Central memory CD4-positive, alpha-beta T cell (primary cell): ENCODE data around the gene TEDC1.

ENCODE experiments used
- DNase-seq: peaks from one replicate; pipeline ENCODE4 v3.0.0; 2022

The TEDC1 gene

GRCh38 chr14:105474483-105475268 lies 16.4 kb upstream of the TEDC1 start, which contains the start of gene CRIP2:
Gene CRIP2 (plus strand): TSS chr14:105474821. CDS start chr14:105474863, 42 bp downstream.
- DNase-seq = peak; percentile 67

GRCh38 chr14:105475269-105476096 lies 15.6 kb upstream of the TEDC1 start:
- DNase-seq = no peak

GRCh38 chr14:105476097-105476830 lies 14.8 kb upstream of the TEDC1 start:
- no peak for DNase-seq

GRCh38 chr14:105476831-105477659 lies 14.0 kb upstream of the TEDC1 start:
- no peak for DNase-seq

- DNase-seq = peak; percentile 74
These were observed 13.2 kb upstream of the TEDC1 start for GRCh38 chr14:105477660-105478397.

- no peak for DNase-seq
These were observed 12.4 kb upstream of the TEDC1 start for GRCh38 chr14:105478398-105479251.

GRCh38 chr14:105479431-105480158 lies 11.5 kb upstream of the TEDC1 start:
- no peak for DNase-seq

- no peak for DNase-seq
These were observed 10.8 kb upstream of the TEDC1 start for GRCh38 chr14:105480199-105480746.

- peak; percentile 90 for DNase-seq
These were observed 9.9 kb upstream of the TEDC1 start for GRCh38 chr14:105480807-105481801.

GRCh38 chr14:105481886-105482457 lies 9.1 kb upstream of the TEDC1 start:
- peak; percentile 98 for DNase-seq

GRCh38 chr14:105482486-105483110 lies 8.4 kb upstream of the TEDC1 start:
- no peak for DNase-seq

- DNase-seq = no peak
These were observed 7.6 kb upstream of the TEDC1 start for GRCh38 chr14:105483300-105484068.

GRCh38 chr14:105484069-105484996 lies 6.7 kb upstream of the TEDC1 start:
- DNase-seq = peak; percentile 75

GRCh38 chr14:105484997-105485393 lies 6.1 kb upstream of the TEDC1 start:
- DNase-seq = no peak

GRCh38 chr14:105485739-105486162 lies 5.3 kb upstream of the TEDC1 start:
- DNase-seq = peak; percentile 72
